OCI-M1 (cell line): ENCODE data around the gene KCTD17.
A peak's percentile ranks its signal among the peaks of the same experiment; 100 is the strongest.

Experiments
- DNase-seq: peaks from one replicate; lab custom pipeline; 2025; lab: John Stamatoyannopoulos, UW

Gene KCTD17

DNA sequence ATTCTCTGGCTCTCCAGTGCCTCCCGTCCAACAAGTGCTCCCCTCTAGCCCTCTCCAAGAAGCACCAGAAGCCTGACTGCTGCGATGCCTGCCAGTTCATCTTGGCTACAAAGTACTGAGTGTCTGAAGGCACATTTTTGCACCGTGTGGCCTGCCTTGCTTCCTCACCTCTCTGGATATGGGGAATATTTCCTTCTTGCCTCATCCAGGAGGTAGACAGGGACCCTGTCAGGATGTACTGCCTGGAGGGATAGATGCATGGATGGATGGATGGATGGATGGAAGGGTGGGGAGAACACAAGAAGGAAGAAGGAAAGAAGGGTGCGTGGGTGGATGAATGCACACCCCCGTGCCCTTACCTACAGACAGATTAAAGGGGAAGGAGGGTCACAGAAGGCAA, 27.6 kb downstream of the KCTD17 start:
- DNase-seq, result no peak

DNA sequence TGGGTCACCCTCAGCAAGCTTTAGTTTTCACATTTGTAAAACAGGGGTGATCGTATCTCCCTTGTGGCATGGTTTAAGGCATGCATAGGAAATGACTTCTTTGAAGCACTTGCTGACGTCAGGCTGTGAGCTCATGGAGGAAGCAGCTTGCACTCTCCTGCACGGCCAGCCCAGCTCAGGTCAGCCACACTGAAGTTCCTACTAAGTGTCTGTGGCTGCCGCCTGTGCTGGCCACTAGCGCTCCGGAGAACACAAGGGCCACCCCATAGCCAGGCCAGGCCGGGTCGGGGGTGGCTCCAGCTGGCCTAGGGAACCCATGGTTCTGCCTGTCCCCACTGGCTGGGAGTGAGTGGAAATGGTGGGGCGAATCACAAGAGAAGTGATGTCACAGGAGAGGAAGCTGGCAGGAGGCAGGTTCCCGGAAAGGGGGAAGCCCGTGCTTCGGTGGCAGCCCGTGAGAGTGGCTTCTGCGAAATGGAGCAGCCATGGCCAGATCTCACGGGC, 28.2 kb downstream of the KCTD17 start:
- peak; percentile 50 for DNase-seq

DNA sequence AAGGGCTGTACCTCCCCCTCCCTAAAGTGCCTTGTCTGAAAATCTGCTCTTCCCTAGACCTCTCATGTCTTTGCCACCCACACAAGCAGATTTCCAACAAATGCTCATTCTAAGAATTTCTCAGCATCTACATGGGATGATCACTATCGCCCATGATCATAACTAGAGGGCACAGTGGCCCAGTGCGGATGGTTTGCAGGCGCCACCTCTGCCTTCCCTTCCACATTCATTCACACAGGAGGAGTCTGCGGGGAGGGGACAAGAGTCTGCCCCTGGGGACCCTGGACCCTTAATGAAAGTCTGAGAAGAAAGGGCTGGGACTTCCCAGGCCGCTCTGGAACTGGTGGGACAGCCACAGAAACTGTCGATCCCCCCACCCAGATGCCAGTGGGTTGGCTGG, 28.9 kb downstream of the KCTD17 start:
- no peak for DNase-seq

DNA sequence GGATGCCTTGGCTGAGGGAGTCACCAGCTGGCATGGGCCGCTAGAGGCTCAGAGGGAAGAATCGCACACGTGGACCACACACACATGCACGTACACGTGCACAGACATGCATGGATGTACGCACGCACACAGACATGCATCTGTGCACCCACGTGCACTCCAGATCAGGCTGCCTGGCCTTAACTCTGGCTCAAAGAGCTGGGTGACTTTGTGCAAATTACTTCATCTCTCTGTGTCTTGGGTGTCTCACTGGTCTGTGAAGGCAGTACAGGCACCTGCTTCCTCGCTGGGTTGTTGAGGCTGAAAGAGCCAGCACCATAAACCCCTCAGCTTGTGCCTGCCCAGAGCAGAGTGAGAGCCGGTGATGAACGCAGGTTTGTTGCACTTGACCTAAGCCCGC, 29.3 kb downstream of the KCTD17 start:
- no peak for DNase-seq

- DNase-seq, result no peak
Observed at GRCh38 chr22:37082251-37082873, 30.8 kb downstream of the KCTD17 start.

DNA sequence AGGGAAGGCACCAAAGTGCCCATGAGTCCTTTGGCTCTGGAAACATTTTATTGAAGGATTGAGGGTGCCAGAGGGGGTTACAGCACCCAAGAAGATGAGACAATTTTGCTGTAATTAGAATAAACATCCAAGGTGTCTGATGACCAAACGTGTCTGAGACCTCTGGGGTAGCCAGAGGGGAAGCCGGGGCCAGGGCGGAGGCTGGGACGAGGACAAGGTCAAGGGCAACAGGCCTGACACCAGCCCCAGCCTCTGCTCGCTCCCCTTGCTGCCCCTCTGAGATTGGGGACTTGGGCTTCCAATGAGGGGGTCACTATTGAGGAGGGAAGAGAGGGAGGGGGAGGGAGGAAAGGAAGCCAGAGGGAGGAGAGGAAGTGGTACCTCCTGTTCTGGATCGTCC, 32.4 kb downstream of the KCTD17 start:
- DNase-seq, result no peak

DNA sequence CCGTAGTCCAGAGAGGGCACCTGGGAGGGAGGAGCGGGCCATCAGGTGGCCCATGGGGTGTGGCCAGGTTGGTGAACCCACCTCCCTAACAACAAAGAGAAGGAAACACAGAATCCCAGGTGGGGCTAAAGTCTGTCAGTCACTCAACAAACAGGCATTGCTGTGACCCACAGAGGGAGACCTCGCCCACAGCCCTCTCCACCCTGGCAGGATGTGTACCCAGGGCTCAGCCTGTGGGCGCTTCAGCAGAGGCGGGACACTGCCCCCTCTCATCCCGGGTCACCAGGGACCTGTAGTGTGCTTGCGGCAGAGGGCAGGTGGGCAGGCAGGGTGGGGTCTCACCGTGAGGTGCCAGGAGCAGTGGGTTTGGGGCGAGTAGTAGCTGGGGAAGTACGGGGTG, 32.8 kb downstream of the KCTD17 start:
- DNase-seq, result no peak

- no peak for DNase-seq
Observed at GRCh38 chr22:37086184-37086583, 34.6 kb downstream of the KCTD17 start.

- peak; percentile 26 for DNase-seq
Observed at GRCh38 chr22:37088108-37088605, 36.6 kb downstream of the KCTD17 start.

DNA sequence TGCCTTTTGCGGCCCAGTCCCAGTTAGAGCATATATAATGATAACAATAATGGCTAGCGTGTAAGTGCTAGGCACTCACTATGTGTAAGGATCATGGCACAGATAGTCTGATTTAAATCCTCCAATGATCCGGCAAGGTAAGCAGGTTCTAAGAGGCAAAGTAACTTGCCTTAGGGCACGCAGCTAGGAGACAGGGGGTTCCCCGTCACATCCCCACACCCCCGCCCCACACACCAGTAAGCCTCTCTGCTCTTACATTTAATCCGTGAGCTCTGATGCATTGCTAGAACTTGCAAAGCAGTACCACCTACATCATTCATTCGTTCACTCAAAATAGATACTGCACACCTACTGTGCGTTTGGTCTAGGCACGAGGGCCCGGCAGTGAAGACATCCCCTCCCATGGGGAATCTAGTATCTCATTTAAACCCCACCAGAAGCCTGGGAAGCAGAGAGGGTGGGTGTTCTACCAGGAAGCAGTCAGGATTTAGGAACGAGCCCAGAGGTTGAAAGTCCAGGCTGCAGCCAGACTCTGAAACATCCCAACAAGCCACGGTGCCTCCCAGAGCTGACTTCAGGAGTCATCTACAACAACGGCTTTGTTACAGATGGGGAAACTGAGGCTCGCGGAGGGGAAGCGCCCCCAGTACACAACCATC, 37.3 kb downstream of the KCTD17 start:
- no peak for DNase-seq

DNA sequence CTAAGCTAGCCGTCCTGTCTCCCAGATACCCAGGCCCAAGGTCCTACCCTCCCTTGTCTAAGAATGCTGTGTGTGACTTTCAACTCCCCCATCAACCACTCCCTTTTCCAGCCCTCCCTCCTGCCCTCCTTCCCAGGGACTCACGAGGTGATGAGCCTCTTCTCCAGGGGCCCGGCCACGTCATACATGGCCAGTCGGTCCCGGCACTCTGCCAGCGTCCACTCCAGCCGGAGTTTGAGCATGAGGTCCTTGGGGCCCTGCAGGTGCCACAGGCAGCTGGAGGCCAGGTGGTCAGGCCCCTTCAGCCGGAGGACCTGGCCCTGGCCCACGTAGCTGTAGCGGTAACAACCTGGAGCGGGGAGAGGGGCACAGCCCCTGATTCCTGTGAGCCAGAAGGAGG, 37.9 kb downstream of the KCTD17 start:
- DNase-seq, result no peak

GRCh38 chr22:37090920-37091695, 39.6 kb downstream of the KCTD17 start:
- no peak for DNase-seq

GRCh38 chr22:37091994-37092393, 40.5 kb downstream of the KCTD17 start:
- no peak for DNase-seq

GRCh38 chr22:37092997-37093396, 41.5 kb downstream of the KCTD17 start:
- DNase-seq, result no peak

- DNase-seq, result no peak
Observed at GRCh38 chr22:37094239-37094638, 42.7 kb downstream of the KCTD17 start.

- no peak for DNase-seq
Observed at GRCh38 chr22:37095113-37095512, 43.6 kb downstream of the KCTD17 start.

DNA sequence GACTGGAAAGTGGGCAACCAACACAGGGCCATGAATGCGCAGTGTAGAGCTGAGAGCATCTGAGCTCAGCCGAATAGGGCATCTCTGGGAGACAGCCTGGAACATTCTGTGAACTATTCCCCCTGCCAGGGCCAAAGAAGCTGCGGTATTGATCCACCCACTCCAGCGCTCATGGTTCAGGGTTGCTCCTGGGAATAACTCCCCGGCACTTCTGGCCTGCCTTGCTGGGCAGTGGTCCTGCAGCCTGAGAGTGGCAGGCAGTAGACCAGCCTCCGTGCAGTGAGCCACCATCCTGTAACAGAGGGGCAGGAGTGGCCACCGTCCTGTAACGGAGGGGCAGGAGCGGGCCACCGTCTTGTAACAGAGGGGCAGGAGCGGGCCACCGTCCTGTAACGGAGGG, 45.8 kb downstream of the KCTD17 start:
- DNase-seq, result no peak

- peak; percentile 17 for DNase-seq
Observed at GRCh38 chr22:37098976-37099591, 47.5 kb downstream of the KCTD17 start.

GRCh38 chr22:37100589-37101127, 49.1 kb downstream of the KCTD17 start:
- peak; percentile 24 for DNase-seq

GRCh38 chr22:37101311-37102066, 49.9 kb downstream of the KCTD17 start:
- no peak for DNase-seq

GRCh38 chr22:37103151-37103550, 51.6 kb downstream of the KCTD17 start:
- DNase-seq, result no peak
